ENCODE results near the gene GSTO1. TPM values are rescaled to one million over a fixed set of nuclear protein-coding genes. Genes with fewer than 3 reads are reported as not detected.

Gene GSTO1
- total and polyA plus RNA-seq, 2 of the 13 experiments (the other 11 are each of a cell fraction or from before 2014, with no cell fraction given) = 228 to 300 TPM

- TF ChIP-seq, protein P1, sequence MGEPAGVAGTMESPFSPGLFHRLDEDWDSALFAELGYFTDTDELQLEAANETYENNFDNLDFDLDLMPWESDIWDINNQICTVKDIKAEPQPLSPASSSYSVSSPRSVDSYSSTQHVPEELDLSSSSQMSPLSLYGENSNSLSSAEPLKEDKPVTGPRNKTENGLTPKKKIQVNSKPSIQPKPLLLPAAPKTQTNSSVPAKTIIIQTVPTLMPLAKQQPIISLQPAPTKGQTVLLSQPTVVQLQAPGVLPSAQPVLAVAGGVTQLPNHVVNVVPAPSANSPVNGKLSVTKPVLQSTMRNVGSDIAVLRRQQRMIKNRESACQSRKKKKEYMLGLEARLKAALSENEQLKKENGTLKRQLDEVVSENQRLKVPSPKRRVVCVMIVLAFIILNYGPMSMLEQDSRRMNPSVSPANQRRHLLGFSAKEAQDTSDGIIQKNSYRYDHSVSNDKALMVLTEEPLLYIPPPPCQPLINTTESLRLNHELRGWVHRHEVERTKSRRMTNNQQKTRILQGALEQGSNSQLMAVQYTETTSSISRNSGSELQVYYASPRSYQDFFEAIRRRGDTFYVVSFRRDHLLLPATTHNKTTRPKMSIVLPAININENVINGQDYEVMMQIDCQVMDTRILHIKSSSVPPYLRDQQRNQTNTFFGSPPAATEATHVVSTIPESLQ (CRISPR knock-in tag; conservative IDR thresholded peaks at IDR 0.05) = no peak
- TF ChIP-seq, protein P2, sequence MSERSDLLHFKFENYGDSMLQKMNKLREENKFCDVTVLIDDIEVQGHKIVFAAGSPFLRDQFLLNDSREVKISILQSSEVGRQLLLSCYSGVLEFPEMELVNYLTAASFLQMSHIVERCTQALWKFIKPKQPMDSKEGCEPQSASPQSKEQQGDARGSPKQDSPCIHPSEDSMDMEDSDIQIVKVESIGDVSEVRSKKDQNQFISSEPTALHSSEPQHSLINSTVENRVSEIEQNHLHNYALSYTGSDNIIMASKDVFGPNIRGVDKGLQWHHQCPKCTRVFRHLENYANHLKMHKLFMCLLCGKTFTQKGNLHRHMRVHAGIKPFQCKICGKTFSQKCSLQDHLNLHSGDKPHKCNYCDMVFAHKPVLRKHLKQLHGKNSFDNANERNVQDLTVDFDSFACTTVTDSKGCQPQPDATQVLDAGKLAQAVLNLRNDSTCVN (CRISPR knock-in tag; IDR thresholded peaks at IDR 0.05; ENCODE audit: borderline replicate concordance) = no peak
These were observed 5.5 kb downstream of the GSTO1 start (continued) for GRCh38 chr10:104259999-104260774.

GRCh38 chr10:104260775-104261115 is 6.1 kb downstream of the GSTO1 start:
- in situ Hi-C loops (cut with HindIII; ENCODE audit: extremely low pct_ligation_motif_present, low pct_unique_long_range_greater_than_20kb) = no loop called here
- Histone ChIP-seq H3K27me3 (ENCODE audit: control insufficient read depth in 1 of 2, insufficient read depth in 2 of 2, low read length in 2 of 2) (no peaks in the 10 kb centered on the region; a peak in 1 of 5 replicates), H3K4me1 (ENCODE audit: insufficient read depth, low read length) (peaks cover 99% of the 10 kb centered on the region), H3K79me2 (ENCODE audit: insufficient read depth, low read length) (peaks cover 54% of the 10 kb centered on the region), H3K4me2 (ENCODE audit: low read depth, low read length) (no peak overlapping the region), H3K9me3 (ENCODE audit: low read length) (no peaks in the 10 kb centered on the region), H2AFZ (ENCODE audit: low read length) (no peak overlapping the region), H4K20me1 (ENCODE audit: insufficient read depth, low read length) (peaks cover 11% of the 10 kb centered on the region), H3K27ac (ENCODE audit: extremely low read length, insufficient read depth, low read length) (no peak overlapping the region), H3K36me3 (replicated peaks in 1 of 2; ENCODE audit: control insufficient read depth in 1 of 2, insufficient read depth in 2 of 2, low read length in 2 of 2) (peaks cover 9 to 77% of the 10 kb centered on the region in 2 experiments), H3K9ac (ENCODE audit: insufficient read depth, low read depth, low read length) (no peak overlapping the region), H3K4me3 (replicated peaks in 1 of 3; ENCODE audit: insufficient read depth in 1 of 3, low read depth in 2 of 3, low read length in 3 of 3) (no peak overlapping the region)
- TF ChIP-seq, protein P3, sequence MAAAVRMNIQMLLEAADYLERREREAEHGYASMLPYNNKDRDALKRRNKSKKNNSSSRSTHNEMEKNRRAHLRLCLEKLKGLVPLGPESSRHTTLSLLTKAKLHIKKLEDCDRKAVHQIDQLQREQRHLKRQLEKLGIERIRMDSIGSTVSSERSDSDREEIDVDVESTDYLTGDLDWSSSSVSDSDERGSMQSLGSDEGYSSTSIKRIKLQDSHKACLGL (CRISPR knock-in tag; IDR thresholded peaks at IDR 0.05) = no peak
- ChIA-PET POLR2A (no interaction called here), CTCF (ENCODE audit: low intra/inter-chr PET ratio, low total read pairs) (no interaction called here)
- intact Hi-C loops (cut with micrococcal nuclease; ENCODE audit: unreplicated experiment) = no loop called here
- 92% methylated on average over 3 of the region's 3 CpGs for WGBS (ENCODE audit: low lambda C conversion rate)
- no peak for ATAC-seq
- BruUV-seq (replicated peaks) = no TSS peak
- FAIRE-seq = no peak
- no peak for DNase-seq (ENCODE audit: low spot score)

Measured in HepG2 (cell line).